ENCODE results near the gene EFHC1. TPM values are rescaled to one million over a fixed set of nuclear protein-coding genes. Genes with fewer than 3 reads are reported as not detected.
A peak's percentile ranks its signal among the peaks of the same experiment; 100 is the strongest.

Gene EFHC1
- total RNA-seq, 1 experiment from 2014 or later = 15.5 TPM

DNA sequence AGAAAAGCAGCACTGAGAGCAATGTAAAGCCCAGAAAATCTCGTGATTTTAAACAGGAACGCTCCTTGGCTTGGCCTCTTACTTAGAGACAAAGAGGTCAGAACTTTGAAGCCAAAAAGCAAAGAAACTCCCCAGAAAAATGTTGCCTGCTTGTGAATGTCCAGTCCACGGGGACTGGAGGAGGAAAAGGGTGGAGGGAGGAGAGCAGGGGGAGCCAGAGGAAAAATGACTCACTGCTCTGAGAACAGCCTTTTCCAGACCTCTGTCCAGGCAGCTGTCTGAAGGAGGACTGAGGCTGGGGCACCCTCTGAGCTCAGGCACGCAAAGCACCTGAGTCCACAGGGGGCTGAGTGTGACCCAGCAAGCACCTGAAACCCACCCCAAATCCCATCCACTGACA, 92.1 kb downstream of the EFHC1 start:
- Mint-ChIP-seq H3K4me3 (no peak overlapping the region), H3K36me3 (peaks cover 44% of the 10 kb centered on the region), H3K27me3 (ENCODE audit: low read depth) (no peaks in the 10 kb centered on the region), H3K9me3 (no peaks in the 10 kb centered on the region), H3K4me1 (peaks cover 51% of the 10 kb centered on the region), H3K27ac (peak overlapping the region; percentile 57)
- ATAC-seq = no peak
- TF ChIP-seq NR1H2 (CRISPR knock-in tag; IDR thresholded peaks at IDR 0.05) (no peak), ZNF671 (CRISPR knock-in tag; IDR thresholded peaks at IDR 0.05) (no peak), FOXP1 (CRISPR knock-in tag; IDR thresholded peaks at IDR 0.05; ENCODE audit: borderline replicate concordance) (no peak), ETV6 (CRISPR knock-in tag; IDR thresholded peaks at IDR 0.05) (no peak), JAZF1 (CRISPR knock-in tag; IDR thresholded peaks at IDR 0.05) (no peak), FOXK1 (CRISPR knock-in tag; IDR thresholded peaks at IDR 0.05) (no peak), MXD4 (CRISPR knock-in tag; IDR thresholded peaks at IDR 0.05; ENCODE audit: borderline replicate concordance) (no peak), ATF1 (CRISPR knock-in tag; IDR thresholded peaks at IDR 0.05) (no peak), CREM (CRISPR knock-in tag; IDR thresholded peaks at IDR 0.05) (no peak), MAX (CRISPR knock-in tag; IDR thresholded peaks at IDR 0.05) (no peak), OVOL2 (CRISPR knock-in tag; IDR thresholded peaks at IDR 0.05; ENCODE audit: borderline replicate concordance) (no peak), USF2 (CRISPR knock-in tag; IDR thresholded peaks at IDR 0.05) (no peak), NR2C2 (CRISPR knock-in tag; IDR thresholded peaks at IDR 0.05) (no peak), MLX (CRISPR knock-in tag; IDR thresholded peaks at IDR 0.05) (no peak), NFATC4 (CRISPR knock-in tag; IDR thresholded peaks at IDR 0.05) (no peak)
- TF ChIP-seq, protein P1, sequence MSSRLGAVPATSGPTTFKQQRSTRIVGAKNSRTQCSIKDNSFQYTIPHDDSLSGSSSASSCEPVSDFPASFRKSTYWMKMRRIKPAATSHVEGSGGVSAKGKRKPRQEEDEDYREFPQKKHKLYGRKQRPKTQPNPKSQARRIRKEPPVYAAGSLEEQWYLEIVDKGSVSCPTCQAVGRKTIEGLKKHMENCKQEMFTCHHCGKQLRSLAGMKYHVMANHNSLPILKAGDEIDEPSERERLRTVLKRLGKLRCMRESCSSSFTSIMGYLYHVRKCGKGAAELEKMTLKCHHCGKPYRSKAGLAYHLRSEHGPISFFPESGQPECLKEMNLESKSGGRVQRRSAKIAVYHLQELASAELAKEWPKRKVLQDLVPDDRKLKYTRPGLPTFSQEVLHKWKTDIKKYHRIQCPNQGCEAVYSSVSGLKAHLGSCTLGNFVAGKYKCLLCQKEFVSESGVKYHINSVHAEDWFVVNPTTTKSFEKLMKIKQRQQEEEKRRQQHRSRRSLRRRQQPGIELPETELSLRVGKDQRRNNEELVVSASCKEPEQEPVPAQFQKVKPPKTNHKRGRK (CRISPR knock-in tag; IDR thresholded peaks at IDR 0.05; ENCODE audit: borderline replicate concordance) = no peak
- CTCF ChIA-PET = interaction anchor here (1.0 kb wide), 1 partner anchor 86 kb away, joined by 3 read pairs; no protein-coding TSS in a partner anchor
- DNase-seq (ENCODE audit: low spot score) = no peak
- POLR2A ChIA-PET = no interaction called here

- ChIA-PET CTCF (interaction anchor here (1.0 kb wide), 1 partner anchor 85 kb away, joined by 3 read pairs; no protein-coding TSS in a partner anchor), POLR2A (no interaction called here)
- H3K4me1 Mint-ChIP-seq = peaks cover 64% of the 10 kb centered on the region
- H3K27me3 Mint-ChIP-seq (ENCODE audit: low read depth) = no peaks in the 10 kb centered on the region
- H3K9me3 Mint-ChIP-seq = no peaks in the 10 kb centered on the region
- no peak for DNase-seq (ENCODE audit: low spot score)
- H3K36me3 Mint-ChIP-seq = peaks cover 35% of the 10 kb centered on the region
- H3K4me3 Mint-ChIP-seq = no peak overlapping the region
- ATAC-seq = peak; percentile 12; the same call in 1 of the 2 replicates
- peak overlapping the region; percentile 53; the same call in 1 of the 2 replicates for H3K27ac Mint-ChIP-seq
- TF ChIP-seq GTF2I (CRISPR knock-in tag; conservative IDR thresholded peaks at IDR 0.05) (no peak), USF1 (CRISPR knock-in tag; IDR thresholded peaks at IDR 0.05) (no peak), MXD4 (CRISPR knock-in tag; IDR thresholded peaks at IDR 0.05; ENCODE audit: borderline replicate concordance) (no peak), GRHL2 (CRISPR knock-in tag; IDR thresholded peaks at IDR 0.05; ENCODE audit: insufficient replicate concordance, severe bottlenecking) (no peak), FOXP1 (CRISPR knock-in tag; IDR thresholded peaks at IDR 0.05; ENCODE audit: borderline replicate concordance) (no peak), ZNF671 (CRISPR knock-in tag; IDR thresholded peaks at IDR 0.05) (no peak), ERG (CRISPR knock-in tag; IDR thresholded peaks at IDR 0.05) (no peak), MYBL2 (CRISPR knock-in tag; IDR thresholded peaks at IDR 0.05) (no peak), CTCF (IDR thresholded peaks at IDR 0.05) (no peak)
- TF ChIP-seq, protein P2, sequence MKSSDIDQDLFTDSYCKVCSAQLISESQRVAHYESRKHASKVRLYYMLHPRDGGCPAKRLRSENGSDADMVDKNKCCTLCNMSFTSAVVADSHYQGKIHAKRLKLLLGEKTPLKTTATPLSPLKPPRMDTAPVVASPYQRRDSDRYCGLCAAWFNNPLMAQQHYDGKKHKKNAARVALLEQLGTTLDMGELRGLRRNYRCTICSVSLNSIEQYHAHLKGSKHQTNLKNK (CRISPR knock-in tag; IDR thresholded peaks at IDR 0.05) = no peak
- TF ChIP-seq, protein P3, sequence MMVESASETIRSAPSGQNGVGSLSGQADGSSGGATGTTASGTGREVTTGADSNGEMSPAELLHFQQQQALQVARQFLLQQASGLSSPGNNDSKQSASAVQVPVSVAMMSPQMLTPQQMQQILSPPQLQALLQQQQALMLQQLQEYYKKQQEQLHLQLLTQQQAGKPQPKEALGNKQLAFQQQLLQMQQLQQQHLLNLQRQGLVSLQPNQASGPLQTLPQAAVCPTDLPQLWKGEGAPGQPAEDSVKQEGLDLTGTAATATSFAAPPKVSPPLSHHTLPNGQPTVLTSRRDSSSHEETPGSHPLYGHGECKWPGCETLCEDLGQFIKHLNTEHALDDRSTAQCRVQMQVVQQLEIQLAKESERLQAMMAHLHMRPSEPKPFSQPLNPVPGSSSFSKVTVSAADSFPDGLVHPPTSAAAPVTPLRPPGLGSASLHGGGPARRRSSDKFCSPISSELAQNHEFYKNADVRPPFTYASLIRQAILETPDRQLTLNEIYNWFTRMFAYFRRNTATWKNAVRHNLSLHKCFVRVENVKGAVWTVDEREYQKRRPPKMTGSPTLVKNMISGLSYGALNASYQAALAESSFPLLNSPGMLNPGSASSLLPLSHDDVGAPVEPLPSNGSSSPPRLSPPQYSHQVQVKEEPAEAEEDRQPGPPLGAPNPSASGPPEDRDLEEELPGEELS (CRISPR knock-in tag; IDR thresholded peaks at IDR 0.05) = no peak
Measured at GRCh38 chr6:52513464-52513863, 93.3 kb downstream of the EFHC1 start.

All from WTC11 (cell line).